ENCODE results near the gene SNRPA1.

Gene SNRPA1

DNA sequence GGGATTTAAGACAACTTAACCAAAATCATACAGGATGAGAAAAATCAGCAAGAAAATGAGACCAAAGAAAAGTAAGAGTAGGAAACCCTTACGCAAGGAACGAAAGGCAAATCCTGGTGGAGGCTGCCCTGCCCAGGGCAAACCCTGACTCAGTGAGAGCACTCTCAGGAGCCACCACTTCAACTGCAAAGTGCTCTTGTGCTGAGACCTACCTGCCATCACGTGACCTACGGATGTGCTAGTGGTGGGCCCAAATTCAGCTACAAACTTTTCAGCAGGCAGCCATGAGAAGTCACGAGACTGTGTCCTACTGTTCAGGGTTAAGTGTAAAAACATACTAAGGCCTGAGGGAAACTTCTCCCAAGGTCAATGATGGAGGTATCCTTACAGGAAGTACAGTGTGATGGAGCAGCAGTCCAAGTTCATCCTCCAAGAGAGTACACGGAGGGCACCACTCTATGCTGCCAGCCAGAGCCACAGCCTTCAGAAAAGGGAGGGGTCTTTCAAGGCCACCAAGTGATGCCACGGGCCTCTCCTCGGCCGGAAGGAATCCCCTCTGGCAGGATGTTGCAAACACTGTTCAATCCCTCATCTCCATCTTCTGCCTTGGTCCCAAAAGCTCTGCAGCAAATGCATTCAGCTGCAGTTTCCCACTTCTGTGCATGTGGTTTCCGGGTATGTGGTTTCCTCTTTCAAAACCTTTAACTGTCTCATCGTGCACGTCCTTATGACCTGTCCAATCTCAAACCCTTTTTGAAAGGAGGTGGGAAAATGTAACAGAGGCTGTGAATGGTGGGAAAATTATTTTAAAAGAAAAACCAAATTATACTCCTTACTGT lies 52.7 kb downstream of the SNRPA1 start:
- no peak for DNase-seq (ENCODE audit: low read depth)

DNA sequence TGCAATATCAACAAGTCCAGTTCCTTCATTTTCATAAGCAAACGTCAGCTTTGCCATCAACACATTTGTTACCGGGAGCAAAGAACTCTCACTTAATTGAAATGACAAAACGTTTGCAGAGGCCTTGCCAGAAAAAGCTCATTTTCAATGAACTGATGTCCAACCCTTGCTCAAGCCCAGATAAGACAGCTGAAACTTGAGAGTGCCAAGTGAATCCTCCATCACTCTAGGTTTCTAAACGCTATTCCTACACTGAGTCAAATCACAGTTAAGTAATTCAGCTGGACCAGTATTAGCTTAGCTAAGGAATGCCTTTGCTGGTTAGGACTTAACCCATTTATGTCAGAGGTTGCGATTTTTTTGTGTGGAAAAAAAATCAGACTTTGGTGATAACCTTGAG lies 54.7 kb downstream of the SNRPA1 start:
- no peak for DNase-seq (ENCODE audit: low read depth)

- DNase-seq (ENCODE audit: low read depth) = no peak
Observed at GRCh38 chr15:101239724-101240136, 55.3 kb downstream of the SNRPA1 start.

GRCh38 chr15:101237251-101237650 lies 57.8 kb downstream of the SNRPA1 start:
- DNase-seq (ENCODE audit: low read depth) = no peak

DNA sequence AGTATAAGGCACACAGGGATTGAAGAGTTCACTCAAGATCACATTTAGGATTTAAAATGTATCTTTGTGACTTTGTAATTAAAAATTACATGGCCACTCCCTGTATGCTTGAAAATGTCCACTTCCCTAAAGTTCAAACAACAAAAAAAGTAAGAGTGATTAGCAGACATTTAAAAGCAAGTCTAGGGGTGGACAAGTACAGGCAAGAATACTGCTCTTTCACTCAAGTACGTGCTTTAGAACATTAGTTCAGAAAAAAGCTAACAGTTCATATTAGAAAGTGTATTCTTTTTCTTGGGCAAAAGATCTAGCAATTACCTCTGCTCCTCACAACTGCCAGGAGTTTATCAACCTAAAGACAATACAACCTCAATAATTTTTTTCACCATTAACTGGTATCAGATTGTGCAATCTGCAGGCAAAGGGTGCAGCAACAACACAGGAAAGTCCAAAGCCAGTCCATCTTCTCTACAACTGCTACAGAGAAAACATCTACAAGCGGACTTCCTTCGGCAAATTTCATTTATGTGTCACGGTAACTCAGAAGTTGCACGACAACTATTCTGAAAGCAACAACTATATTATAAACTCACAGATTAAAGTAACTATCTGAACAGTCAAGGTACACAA lies 61.3 kb downstream of the SNRPA1 start:
- DNase-seq (ENCODE audit: low read depth) = no peak

DNA sequence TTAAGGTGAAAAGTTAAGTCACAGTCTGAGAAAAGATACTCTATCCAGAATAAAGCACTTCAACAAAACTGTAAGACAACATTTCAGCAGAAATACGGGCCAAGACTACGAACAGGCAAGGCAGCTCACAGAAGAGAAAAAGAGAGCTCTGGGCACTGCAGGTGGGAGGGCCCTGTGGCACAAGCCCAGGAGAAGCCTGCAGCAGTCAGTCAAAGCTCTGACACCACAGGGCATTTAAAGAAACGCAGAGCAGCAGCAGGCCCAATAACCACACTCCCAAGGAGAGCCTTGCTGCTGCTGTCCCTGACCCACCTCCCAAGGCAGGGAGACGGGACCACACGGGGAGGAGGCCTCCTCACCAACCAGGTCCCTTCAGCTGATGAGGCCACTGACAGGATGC lies 62.4 kb downstream of the SNRPA1 start:
- DNase-seq (ENCODE audit: low read depth) = no peak

Measured in HS-27A (cell line).